ENCODE measurements around the gene MAP7D3.

The MAP7D3 gene

GRCh38 chrX:136215559-136215958 is 35.6 kb downstream of the MAP7D3 start:
- POLR2A ChIA-PET = no interaction called here
- no peak for TF ChIP-seq CTCF (IDR thresholded peaks at IDR 0.05; ENCODE audit: control extremely low read depth, extremely low read depth, low read depth, missing control alignments)
- CTCF ChIA-PET = interaction anchor here (2.2 kb wide), 1 partner anchor 187 kb away, joined by 9 read pairs; no protein-coding TSS in a partner anchor
- DNase-seq (ENCODE audit: extremely low spot score) = no peak

- DNase-seq (ENCODE audit: extremely low spot score) = no peak
- CTCF ChIA-PET = interaction anchor here (2.2 kb wide), 1 partner anchor 186 kb away, joined by 9 read pairs; no protein-coding TSS in a partner anchor
- TF ChIP-seq CTCF (IDR thresholded peaks at IDR 0.05; ENCODE audit: control extremely low read depth, extremely low read depth, low read depth, missing control alignments) = no peak
- POLR2A ChIA-PET = no interaction called here
Measured at GRCh38 chrX:136214551-136214950, 36.6 kb downstream of the MAP7D3 start.

GRCh38 chrX:136212557-136213111 is 38.6 kb downstream of the MAP7D3 start:
- TF ChIP-seq CTCF (IDR thresholded peaks at IDR 0.05; ENCODE audit: control extremely low read depth, extremely low read depth, low read depth, missing control alignments) = no peak
- ChIA-PET CTCF (no interaction called here), POLR2A (no interaction called here)
- no peak for DNase-seq (ENCODE audit: extremely low spot score)

- DNase-seq (ENCODE audit: extremely low spot score) = no peak
- ChIA-PET POLR2A (no interaction called here), CTCF (interaction anchor here (1.5 kb wide), 1 partner anchor 14 kb away, joined by 3 read pairs; no protein-coding TSS in a partner anchor)
- TF ChIP-seq CTCF (IDR thresholded peaks at IDR 0.05; ENCODE audit: control extremely low read depth, extremely low read depth, low read depth, missing control alignments) = no peak
Measured at GRCh38 chrX:136211766-136212556, 39.2 kb downstream of the MAP7D3 start.

- ChIA-PET CTCF (interaction anchor here (1.5 kb wide), 1 partner anchor 12 kb away, joined by 3 read pairs; no protein-coding TSS in a partner anchor), POLR2A (no interaction called here)
- no peak for DNase-seq (ENCODE audit: extremely low spot score)
- TF ChIP-seq CTCF (IDR thresholded peaks at IDR 0.05; ENCODE audit: control extremely low read depth, extremely low read depth, low read depth, missing control alignments) = no peak
Measured at GRCh38 chrX:136210806-136211205, 40.4 kb downstream of the MAP7D3 start.

- ChIA-PET CTCF (interaction anchor here (1.5 to 1.6 kb wide), 2 partner anchors 12 to 182 kb away, joined by 3 to 8 read pairs; no protein-coding TSS in a partner anchor), POLR2A (no interaction called here)
- no peak for TF ChIP-seq CTCF (IDR thresholded peaks at IDR 0.05; ENCODE audit: control extremely low read depth, extremely low read depth, low read depth, missing control alignments)
- no peak for DNase-seq (ENCODE audit: extremely low spot score)
Measured at GRCh38 chrX:136210243-136210642, 41.0 kb downstream of the MAP7D3 start.
